DOHH2 (cell line): ENCODE data around the gene TSHZ2.

Source experiments
- H3F3A ChIP-seq: fragments of 200-600 bp; sonication (generic), shearing (Covaris generic); 2 replicates; pipeline ENCODE4 v1.6.0; 2016; ENCODE audit warnings: antibody characterized with exemption, mild to moderate bottlenecking; ENCODE audit not compliant: control insufficient read depth, insufficient read depth
- H3K27ac ChIP-seq: fragments of 200-600 bp; sonication (generic); 2 replicates; pipeline ENCODE4 v1.5.1; 2014; ENCODE audit warnings: low read depth, mild to moderate bottlenecking, low read length, moderate library complexity
- H3K27me3 ChIP-seq: fragments of 200-600 bp; sonication (generic); 2 replicates; pipeline ENCODE4 v1.6.1; 2014; ENCODE audit warnings: mild to moderate bottlenecking, low read length, mixed read lengths; ENCODE audit not compliant: control insufficient read depth
- H3K36me3 ChIP-seq: fragments of 200-600 bp; sonication (generic); 2 replicates; pipeline ENCODE4 v1.6.1; 2014; ENCODE audit warnings: mild to moderate bottlenecking, low read length, moderate library complexity, mixed read lengths; ENCODE audit not compliant: control insufficient read depth
- H3K4me1 ChIP-seq: fragments of 200-600 bp; sonication (generic); 2 replicates; pipeline ENCODE4 v1.6.1; 2014; ENCODE audit warnings: mild to moderate bottlenecking, low read length, mixed read lengths; ENCODE audit not compliant: control insufficient read depth
- H3K4me2 ChIP-seq: fragments of 200-600 bp; sonication (generic); 2 replicates; pipeline ENCODE4 v1.6.0; 2014; ENCODE audit warnings: mild to moderate bottlenecking, low read length, moderate library complexity
- H3K4me3 ChIP-seq: fragments of 200-600 bp; sonication (generic); 2 replicates; pipeline ENCODE4 v1.5.1; 2014; ENCODE audit warnings: mild to moderate bottlenecking, low read length, mixed read lengths
- H3K79me2 ChIP-seq: fragments of 200-600 bp; sonication (generic); 2 replicates; pipeline ENCODE4 v1.6.1; 2014; ENCODE audit warnings: mild to moderate bottlenecking, low read length, mixed read lengths; ENCODE audit not compliant: control insufficient read depth
- H3K9me2 ChIP-seq: fragments of 200-600 bp; sonication (generic); replicated peaks from 2 replicates; pipeline ENCODE4 v1.6.1; 2014; ENCODE audit warnings: mild to moderate bottlenecking, low read length, mixed read lengths; ENCODE audit not compliant: control insufficient read depth
- H3K9me3 ChIP-seq: fragments of 200-600 bp; sonication (generic); 2 replicates; pipeline ENCODE4 v1.6.1; 2014; ENCODE audit warnings: antibody characterized with exemption, low read length, mixed read lengths; ENCODE audit not compliant: control insufficient read depth, insufficient read depth
- H4K20me1 ChIP-seq: fragments of 200-600 bp; sonication (generic); 2 replicates; pipeline ENCODE4 v1.6.0; 2014; ENCODE audit warnings: low read depth, mild to moderate bottlenecking, antibody characterized with exemption, low read length, moderate library complexity; ENCODE audit not compliant: control insufficient read depth, insufficient read depth
- EZH2phosphoT487 ChIP-seq: fragments of 200-600 bp; sonication (generic); IDR thresholded peaks from 2 replicates; pipeline ENCODE4 v1.6.1; 2017; ENCODE audit warnings: borderline replicate concordance, mild to moderate bottlenecking, antibody characterized with exemption, low read length, moderate library complexity, mixed read lengths
- TF ChIP-seq, protein P1 (sequence below): fragments of 200-600 bp; sonication (generic); IDR thresholded peaks from one replicate; pipeline ENCODE4 v1.5.1; 2014; ENCODE audit warnings: antibody characterized with exemption, mild to moderate bottlenecking, low read depth, low read length; ENCODE audit not compliant: poor library complexity, severe bottlenecking

TSHZ2 gene

DNA sequence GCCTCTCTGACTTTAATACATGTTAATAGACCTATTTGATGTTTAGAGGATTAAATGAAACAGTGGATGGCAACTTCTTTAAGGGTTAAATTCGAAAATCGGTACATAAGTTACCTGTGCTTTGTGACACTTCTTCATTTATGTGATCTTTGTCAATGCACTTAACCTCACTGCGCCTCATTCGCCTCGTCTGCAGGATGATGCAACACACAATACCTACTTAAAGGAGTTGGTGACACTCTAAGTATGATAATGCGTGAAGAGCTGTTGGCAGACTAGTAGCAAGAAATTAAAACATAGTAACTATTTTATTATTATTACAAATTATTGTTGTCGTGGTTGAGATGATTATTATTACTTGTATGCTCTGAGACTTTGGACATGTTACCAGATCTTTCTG, 92.8 kb downstream of the TSHZ2 start:
- Histone ChIP-seq H3K79me2 (no peaks in the 10 kb centered on the region), H3K4me3 (no peak overlapping the region), H4K20me1 (no peaks in the 10 kb centered on the region), H3K27me3 (no peaks in the 10 kb centered on the region; the same call in 1 of the 2 replicates), H3K9me2 (no peaks in the 10 kb centered on the region), H3K9me3 (no peaks in the 10 kb centered on the region), H3K36me3 (no peaks in the 10 kb centered on the region), H3K4me2 (no peak overlapping the region), H3K27ac (no peak overlapping the region), H3F3A (no peaks in the 10 kb centered on the region), H3K4me1 (no peaks in the 10 kb centered on the region)
- TF ChIP-seq EZH2phosphoT487 = no peak
- TF ChIP-seq, protein P1, sequence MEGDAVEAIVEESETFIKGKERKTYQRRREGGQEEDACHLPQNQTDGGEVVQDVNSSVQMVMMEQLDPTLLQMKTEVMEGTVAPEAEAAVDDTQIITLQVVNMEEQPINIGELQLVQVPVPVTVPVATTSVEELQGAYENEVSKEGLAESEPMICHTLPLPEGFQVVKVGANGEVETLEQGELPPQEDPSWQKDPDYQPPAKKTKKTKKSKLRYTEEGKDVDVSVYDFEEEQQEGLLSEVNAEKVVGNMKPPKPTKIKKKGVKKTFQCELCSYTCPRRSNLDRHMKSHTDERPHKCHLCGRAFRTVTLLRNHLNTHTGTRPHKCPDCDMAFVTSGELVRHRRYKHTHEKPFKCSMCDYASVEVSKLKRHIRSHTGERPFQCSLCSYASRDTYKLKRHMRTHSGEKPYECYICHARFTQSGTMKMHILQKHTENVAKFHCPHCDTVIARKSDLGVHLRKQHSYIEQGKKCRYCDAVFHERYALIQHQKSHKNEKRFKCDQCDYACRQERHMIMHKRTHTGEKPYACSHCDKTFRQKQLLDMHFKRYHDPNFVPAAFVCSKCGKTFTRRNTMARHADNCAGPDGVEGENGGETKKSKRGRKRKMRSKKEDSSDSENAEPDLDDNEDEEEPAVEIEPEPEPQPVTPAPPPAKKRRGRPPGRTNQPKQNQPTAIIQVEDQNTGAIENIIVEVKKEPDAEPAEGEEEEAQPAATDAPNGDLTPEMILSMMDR = no peak

- Histone ChIP-seq H3F3A (no peaks in the 10 kb centered on the region), H4K20me1 (no peaks in the 10 kb centered on the region), H3K9me3 (no peaks in the 10 kb centered on the region), H3K36me3 (no peaks in the 10 kb centered on the region), H3K9me2 (no peaks in the 10 kb centered on the region), H3K4me3 (no peak overlapping the region), H3K27ac (no peak overlapping the region), H3K27me3 (peaks cover 19% of the 10 kb centered on the region), H3K4me1 (peaks cover 12% of the 10 kb centered on the region), H3K4me2 (no peak overlapping the region), H3K79me2 (no peaks in the 10 kb centered on the region)
- TF ChIP-seq, protein P1 = no peak
- TF ChIP-seq EZH2phosphoT487 = no peak
These were observed 96.1 kb downstream of the TSHZ2 start for GRCh38 chr20:53068241-53068640.

DNA sequence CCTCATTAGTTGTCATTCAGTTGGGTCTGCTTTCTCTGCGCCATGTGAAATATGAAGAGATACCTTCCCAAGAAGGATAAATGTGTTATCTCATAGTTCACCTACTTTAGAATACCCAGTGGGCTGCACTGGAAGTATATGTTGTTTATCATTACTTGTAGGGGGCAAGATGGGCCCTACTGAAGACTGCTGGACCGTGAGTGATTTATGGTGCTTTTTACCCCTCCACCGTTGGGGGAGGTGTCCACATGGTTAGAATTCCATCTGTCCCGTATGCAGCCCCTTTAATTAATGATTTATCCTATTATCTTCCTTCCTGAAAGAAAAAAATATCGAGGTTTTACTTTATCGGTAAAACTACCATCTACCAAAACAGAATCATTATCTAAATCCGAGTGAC, 97.0 kb downstream of the TSHZ2 start:
- no peak for TF ChIP-seq EZH2phosphoT487
- TF ChIP-seq, protein P1 = no peak

GRCh38 chr20:53070224-53070623, 98.1 kb downstream of the TSHZ2 start:
- Histone ChIP-seq H4K20me1 (no peaks in the 10 kb centered on the region), H3K27ac (no peak overlapping the region), H3K4me3 (no peak overlapping the region), H3K9me3 (no peaks in the 10 kb centered on the region), H3K36me3 (no peaks in the 10 kb centered on the region), H3K27me3 (peaks cover 25% of the 10 kb centered on the region), H3F3A (no peaks in the 10 kb centered on the region), H3K4me1 (peaks cover 12% of the 10 kb centered on the region), H3K4me2 (peak overlapping the region; percentile 2; the same call in 1 of the 2 replicates), H3K79me2 (no peaks in the 10 kb centered on the region), H3K9me2 (no peaks in the 10 kb centered on the region)
- TF ChIP-seq, protein P1 = no peak
- TF ChIP-seq EZH2phosphoT487 = no peak

More for the DNA sequence above, 97.0 kb downstream of the TSHZ2 start:
- Histone ChIP-seq H3F3A (no peaks in the 10 kb centered on the region), H3K4me3 (no peak overlapping the region), H4K20me1 (no peaks in the 10 kb centered on the region), H3K36me3 (no peaks in the 10 kb centered on the region), H3K79me2 (no peaks in the 10 kb centered on the region), H3K4me1 (peaks cover 12% of the 10 kb centered on the region), H3K9me2 (no peaks in the 10 kb centered on the region), H3K27me3 (peaks cover 24% of the 10 kb centered on the region), H3K4me2 (no peak overlapping the region), H3K9me3 (no peaks in the 10 kb centered on the region), H3K27ac (no peak overlapping the region)
